ENCODE data around the gene ACOXL. TPM values are rescaled to one million over a fixed set of nuclear protein-coding genes. Genes with fewer than 3 reads are reported as not detected.

ACOXL gene
- total and polyA plus RNA-seq, 2 of the 8 experiments (the other 6 are each of a cell fraction or from before 2014, with no cell fraction given), result 11.4 to 20.6 TPM

DNA sequence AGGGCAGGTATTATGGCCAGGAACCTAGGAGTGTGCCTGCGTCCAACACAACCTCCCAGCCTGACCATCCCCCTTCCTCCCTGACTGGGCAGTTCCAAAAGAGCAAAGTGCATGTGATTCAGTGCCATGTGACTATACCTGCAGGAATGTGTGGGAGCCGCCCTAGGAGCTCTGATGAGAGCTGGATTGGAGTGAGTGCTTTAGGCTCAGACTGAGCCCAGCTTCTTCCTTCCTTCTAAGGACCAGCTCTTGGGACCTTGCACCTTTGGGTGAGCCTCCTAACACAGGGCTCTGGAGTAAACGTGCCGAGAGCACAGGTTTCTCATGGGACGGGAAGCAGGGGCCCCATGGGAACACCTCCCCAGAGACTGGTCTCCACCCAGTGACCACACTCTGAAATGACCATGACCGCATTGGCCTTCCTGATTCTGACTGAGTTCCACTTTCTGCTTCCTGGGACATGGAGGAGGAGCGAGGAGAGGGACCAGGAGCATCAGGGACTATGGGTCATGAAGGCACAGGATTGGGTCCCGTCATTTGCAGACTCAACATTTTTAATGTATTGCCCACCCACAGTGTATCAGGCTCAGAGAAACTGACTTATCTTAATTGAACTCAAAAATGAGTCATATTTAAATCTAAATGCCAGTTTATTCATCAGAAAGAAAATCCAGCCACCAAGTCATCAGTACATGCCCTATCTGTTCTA is 300.5 kb downstream of the ACOXL start:
- Histone ChIP-seq H3K23ac (ENCODE audit: insufficient read length) (no peak overlapping the region), H3K27ac (ENCODE audit: low read depth, low read length) (no peak overlapping the region), H2AFZ (ENCODE audit: low read length) (no peak overlapping the region), H3K4me1 (replicated peaks in 1 of 4; ENCODE audit: control insufficient read depth in 3 of 4, insufficient read depth in 4 of 4, low read length in 3 of 4) (peaks cover 0 to 8% (median 4%) of the 10 kb centered on the region in 4 experiments; a peak in 4 of 7 replicates), H3K4me2 (ENCODE audit: insufficient read depth in 1 of 2, low read depth in 2 of 2, low read length in 2 of 2) (no peak overlapping the region), H3K9me3 (ENCODE audit: insufficient read depth in 2 of 2, low read depth in 1 of 2, low read length in 1 of 2) (no peaks in the 10 kb centered on the region), H2BK20ac (ENCODE audit: low read length) (no peak overlapping the region), H2BK15ac (ENCODE audit: low read length) (no peak overlapping the region), H3K56ac (replicated peaks; ENCODE audit: insufficient read length, low read depth, low read length) (no peak overlapping the region), H3K18ac (ENCODE audit: extremely low read depth, low read length) (no peak overlapping the region), H2BK5ac (ENCODE audit: low read depth, low read length) (no peak overlapping the region), H4K8ac (ENCODE audit: extremely low read depth, insufficient read depth, low read length) (no peak overlapping the region), H4K91ac (replicated peaks; ENCODE audit: insufficient read length, low read length) (no peak overlapping the region), H3K23me2 (ENCODE audit: low read depth, low read length) (no peaks in the 10 kb centered on the region), H4K5ac (ENCODE audit: insufficient read length, low read depth, low read length) (no peak overlapping the region), H3K9ac (replicated peaks in 1 of 4; ENCODE audit: extremely low read depth in 1 of 4, low read depth in 3 of 4, low read length in 3 of 4) (no peak overlapping the region), H3K79me2 (ENCODE audit: control insufficient read depth in 1 of 2, insufficient read depth in 2 of 2, low read length in 2 of 2) (no peaks in the 10 kb centered on the region), H3K36me3 (ENCODE audit: control insufficient read depth in 2 of 4, insufficient read depth in 4 of 4, low read length in 3 of 4) (peaks cover 0 to 7% (median 0%) of the 10 kb centered on the region in 4 experiments; a peak in 4 of 8 replicates), H3K79me1 (ENCODE audit: low read depth, low read length) (no peaks in the 10 kb centered on the region), H2BK12ac (ENCODE audit: low read depth, low read length) (no peak overlapping the region), H4K20me1 (replicated peaks in 1 of 2; ENCODE audit: control insufficient read depth in 1 of 2, insufficient read depth in 2 of 2, low read length in 2 of 2) (no peaks in the 10 kb centered on the region), H2AK5ac (ENCODE audit: low read depth, low read length) (no peak overlapping the region), H3K14ac (ENCODE audit: insufficient read length) (no peak overlapping the region), H3K27me3 (replicated peaks in 1 of 4; ENCODE audit: control insufficient read depth in 3 of 4, extremely low read depth in 1 of 4, insufficient read depth in 3 of 4, low read length in 3 of 4) (peaks cover 0 to 3% (median 0%) of the 10 kb centered on the region in 4 experiments; a peak in 1 of 7 replicates), H3K4me3 (ENCODE audit: extremely low read depth in 1 of 4, insufficient read depth in 2 of 4, low read depth in 3 of 4, low read length in 4 of 4) (no peak overlapping the region), H2BK120ac (replicated peaks; ENCODE audit: low read depth, low read length) (no peak overlapping the region), H3K4ac (replicated peaks; ENCODE audit: insufficient read length, low read depth, low read length) (no peak overlapping the region)
- POLR2A ChIA-PET (ENCODE audit: partially characterized antibody), result no interaction called here
- DNase-seq (ENCODE audit: low read depth in 1 of 2, low spot score in 2 of 2) (peak in 1 of 2 experiments; percentile 32), FAIRE-seq (no peak)
- CTCF ChIA-PET (ENCODE audit: partially characterized antibody), result interaction anchor here (0.5 kb wide), 1 partner anchor 49 kb away, joined by 3 read pairs; no protein-coding TSS in a partner anchor
- TF ChIP-seq, protein P1, sequence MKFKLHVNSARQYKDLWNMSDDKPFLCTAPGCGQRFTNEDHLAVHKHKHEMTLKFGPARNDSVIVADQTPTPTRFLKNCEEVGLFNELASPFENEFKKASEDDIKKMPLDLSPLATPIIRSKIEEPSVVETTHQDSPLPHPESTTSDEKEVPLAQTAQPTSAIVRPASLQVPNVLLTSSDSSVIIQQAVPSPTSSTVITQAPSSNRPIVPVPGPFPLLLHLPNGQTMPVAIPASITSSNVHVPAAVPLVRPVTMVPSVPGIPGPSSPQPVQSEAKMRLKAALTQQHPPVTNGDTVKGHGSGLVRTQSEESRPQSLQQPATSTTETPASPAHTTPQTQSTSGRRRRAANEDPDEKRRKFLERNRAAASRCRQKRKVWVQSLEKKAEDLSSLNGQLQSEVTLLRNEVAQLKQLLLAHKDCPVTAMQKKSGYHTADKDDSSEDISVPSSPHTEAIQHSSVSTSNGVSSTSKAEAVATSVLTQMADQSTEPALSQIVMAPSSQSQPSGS (IDR thresholded peaks at IDR 0.05; ENCODE audit: low read length), result no peak
- no peak for TF ChIP-seq TBP (IDR thresholded peaks at IDR 0.05; ENCODE audit: low read depth, low read length)
- no peak for TF ChIP-seq EZH2 (IDR thresholded peaks at IDR 0.05; ENCODE audit: low read depth, low read length, severe bottlenecking)
- no peak for TF ChIP-seq BACH1 (IDR thresholded peaks at IDR 0.05; ENCODE audit: low read length)
- no peak for TF ChIP-seq POLR2AphosphoS5 (IDR thresholded peaks at IDR 0.05; ENCODE audit: low read depth, low read length)
- TF ChIP-seq RXRA (IDR thresholded peaks at IDR 0.05; ENCODE audit: insufficient read depth, low read depth, low read length), result no peak
- no peak for TF ChIP-seq SIX5 (IDR thresholded peaks at IDR 0.05; ENCODE audit: low read depth, low read length)
- TF ChIP-seq SUZ12 (IDR thresholded peaks at IDR 0.05; ENCODE audit: low read length), result no peak
- 93% methylated on average over 8 of the region's 8 CpGs; no CpG with 5 or more reads in 1 of the 2 experiments for WGBS, 2 experiments (ENCODE audit: extremely low coverage in 1 of 2, insufficient coverage in 1 of 2, insufficient read length in 1 of 2, insufficient replicate concordance in 2 of 2, low coverage in 1 of 2, low lambda C conversion rate in 2 of 2, missing lambda C conversion rate in 1 of 2)
